H9 (cell line): Measurements from ENCODE around the gene THAP11. TPM values are rescaled to one million over a fixed set of nuclear protein-coding genes. Genes with fewer than 3 reads are reported as not detected.

Experiments used
- DNase-seq: peaks from one replicate; pipeline ENCODE4 v3.0.0-alpha.2; 2017
- H2AFZ ChIP-seq: one replicate; pipeline ENCODE4 v1.6.1; 2013; ENCODE audit warnings: mild to moderate bottlenecking, low read length, control low read depth, moderate library complexity
- H2AK5ac ChIP-seq: 2 replicates; pipeline ENCODE4 v1.6.1; 2013; ENCODE audit warnings: low read length, control low read depth, mixed read lengths; ENCODE audit not compliant: insufficient read length
- H2BK120ac ChIP-seq: one replicate; pipeline ENCODE4 v1.6.1; 2013; ENCODE audit warnings: low read depth, mild to moderate bottlenecking, low read length, control low read depth, inconsistent platforms; ENCODE audit not compliant: poor library complexity, severe bottlenecking
- H2BK12ac ChIP-seq: 2 replicates; pipeline ENCODE4 v1.6.1; 2013; ENCODE audit warnings: low read length, control low read depth, mixed read lengths, low read depth; ENCODE audit not compliant: insufficient read length
- H2BK15ac ChIP-seq: 2 replicates; pipeline ENCODE4 v1.6.1; 2013; ENCODE audit warnings: low read depth, low read length, control low read depth
- H2BK20ac ChIP-seq: one replicate; pipeline ENCODE4 v1.6.1; 2013; ENCODE audit warnings: low read depth, mild to moderate bottlenecking, low read length, control low read depth, inconsistent platforms; ENCODE audit not compliant: poor library complexity, severe bottlenecking
- H2BK5ac ChIP-seq: 2 replicates; pipeline ENCODE4 v1.6.1; 2013; ENCODE audit warnings: low read length, control low read depth, mixed read lengths; ENCODE audit not compliant: insufficient read length
- H3K14ac ChIP-seq: 2 replicates; pipeline ENCODE4 v1.6.1; 2013; ENCODE audit warnings: low read length, control low read depth; ENCODE audit not compliant: insufficient read depth
- H3K18ac ChIP-seq: 2 replicates; pipeline ENCODE4 v1.6.1; 2013; ENCODE audit warnings: low read depth, mild to moderate bottlenecking, mixed read lengths, low read length, control low read depth; ENCODE audit not compliant: insufficient read length
- H3K23ac ChIP-seq: 2 replicates; pipeline ENCODE4 v1.6.1; 2013; ENCODE audit warnings: low read length, control low read depth, mixed read lengths, low read depth; ENCODE audit not compliant: insufficient read length
- H3K23me2 ChIP-seq: 2 replicates; pipeline ENCODE4 v1.6.1; 2013; ENCODE audit warnings: low read depth, mild to moderate bottlenecking, mixed read lengths, low read length, control low read depth; ENCODE audit not compliant: insufficient read length, poor library complexity, severe bottlenecking
- H3K27ac ChIP-seq: 2 replicates; pipeline ENCODE4 v1.5.1; 2013; ENCODE audit warnings: low read length, control low read depth, mixed read lengths, low read depth; ENCODE audit not compliant: insufficient read length
- H3K27me3 ChIP-seq: 2 replicates; pipeline ENCODE4 v1.6.1; 2013; ENCODE audit warnings: low read length, control low read depth, inconsistent platforms; ENCODE audit not compliant: insufficient read depth
- H3K4ac ChIP-seq: 2 replicates; pipeline ENCODE4 v1.6.1; 2013; ENCODE audit warnings: low read depth, mild to moderate bottlenecking, control low read depth, inconsistent platforms, low read length, moderate library complexity
- H3K4me1 ChIP-seq: 2 replicates; pipeline ENCODE4 v1.6.1; 2013; ENCODE audit warnings: low read length, control low read depth, inconsistent platforms; ENCODE audit not compliant: insufficient read depth
- H3K4me2 ChIP-seq: 2 replicates; pipeline ENCODE4 v1.6.1; 2013; ENCODE audit warnings: low read length, control low read depth, mixed read lengths; ENCODE audit not compliant: insufficient read length, insufficient read depth
- H3K56ac ChIP-seq: 2 replicates; pipeline ENCODE4 v1.6.1; 2013; ENCODE audit warnings: low read depth, mild to moderate bottlenecking, mixed read lengths, low read length, control low read depth; ENCODE audit not compliant: insufficient read length
- H3K79me1 ChIP-seq: 2 replicates; pipeline ENCODE4 v1.6.1; 2013; ENCODE audit warnings: low read depth, mild to moderate bottlenecking, moderate library complexity, low read length, control low read depth, inconsistent platforms; ENCODE audit not compliant: insufficient read depth, poor library complexity, severe bottlenecking
- H3K79me2 ChIP-seq: 2 replicates; pipeline ENCODE4 v1.6.1; 2013; ENCODE audit warnings: low read length, control low read depth, inconsistent platforms; ENCODE audit not compliant: insufficient read depth
- H3K9ac ChIP-seq: 2 replicates; pipeline ENCODE4 v1.6.1; 2013; ENCODE audit warnings: low read length, control low read depth, mixed read lengths; ENCODE audit not compliant: insufficient read length; ENCODE audit errors: extremely low read depth
- H3K9me3 ChIP-seq: one replicate; pipeline ENCODE4 v1.6.1; 2013; ENCODE audit warnings: low read depth, low read length, inconsistent platforms; ENCODE audit not compliant: control insufficient read depth
- H3T11ph ChIP-seq: one replicate; pipeline ENCODE4 v1.6.1; 2013; ENCODE audit warnings: mild to moderate bottlenecking, low read length, control low read depth, inconsistent platforms
- H4K20me1 ChIP-seq: one replicate; pipeline ENCODE4 v1.6.1; 2013; ENCODE audit not compliant: control insufficient read depth, insufficient read length, insufficient read depth
- H4K5ac ChIP-seq: 2 replicates; pipeline ENCODE4 v1.6.1; 2013; ENCODE audit warnings: low read depth, mild to moderate bottlenecking, mixed read lengths, low read length, control low read depth; ENCODE audit not compliant: insufficient read length
- H4K8ac ChIP-seq: replicated peaks from 2 replicates; pipeline ENCODE4 v1.6.1; 2013; ENCODE audit warnings: low read length, control low read depth, mixed read lengths, low read depth; ENCODE audit not compliant: insufficient read length
- H4K91ac ChIP-seq: 2 replicates; pipeline ENCODE4 v1.6.1; 2013; ENCODE audit warnings: low read depth, mild to moderate bottlenecking, moderate library complexity, mixed read lengths, low read length, control low read depth; ENCODE audit not compliant: insufficient read length
- H3K27ac Mint-ChIP-seq, 3 experiments: 2 replicates in 2 of 3; 3 replicates in 1 of 3; pipeline ENCODE4 v1.8.0; 2020 to 2021; ENCODE audit warnings: mixed read lengths in 3 of 3, mild to moderate bottlenecking in 1 of 3, moderate library complexity in 1 of 3
- H3K27me3 Mint-ChIP-seq: 2 replicates; pipeline ENCODE4 v1.8.0; 2021; ENCODE audit warnings: low read depth, mild to moderate bottlenecking, moderate library complexity, mixed read lengths
- H3K36me3 Mint-ChIP-seq, 3 experiments: 2 replicates in 2 of 3; 3 replicates in 1 of 3; pipeline ENCODE4 v1.8.0; 2020 to 2021; ENCODE audit warnings: low read depth in 3 of 3, mixed read lengths in 3 of 3; ENCODE audit not compliant: insufficient read depth in 1 of 3
- H3K4me1 Mint-ChIP-seq, 2 experiments: 2 replicates each; pipeline ENCODE4 v1.8.0; 2020; ENCODE audit warnings: mixed read lengths in 2 of 2
- H3K4me3 Mint-ChIP-seq, 2 experiments: 2 replicates in 1 of 2; 3 replicates in 1 of 2; pipeline ENCODE4 v1.8.0; 2020 to 2021; ENCODE audit warnings: mild to moderate bottlenecking in 2 of 2, mixed read lengths in 2 of 2, moderate library complexity in 1 of 2
- H3K9me3 Mint-ChIP-seq, 2 experiments: 2 replicates in 1 of 2; 3 replicates in 1 of 2; pipeline ENCODE4 v1.8.0; 2020; ENCODE audit warnings: mild to moderate bottlenecking in 2 of 2, mixed read lengths in 2 of 2, moderate library complexity in 1 of 2
- CTCF ChIP-seq: fragments of 200-600 bp; sonication (generic); conservative IDR thresholded peaks from 3 replicates; pipeline ENCODE4 v1.8.0; 2021; ENCODE audit warnings: antibody characterized with exemption, mild to moderate bottlenecking
- WGBS: extraction: QIAGEN DNeasy Blood & Tissue Kit; methylation state at CpG from one replicate; pipeline ENCODE4 v1.1.7; 2013; ENCODE audit warnings: missing lambda C conversion rate, low lambda C conversion rate, mixed read lengths; ENCODE audit not compliant: insufficient read length; ENCODE audit errors: extremely low coverage; 5-methylcytosine and 5-hydroxymethylcytosine counted together
- total RNA-seq: library from RNA; stranded (reverse); gene quantifications from 2 replicates; pipeline ENCODE4 v1.2.1, GENCODE V29; 2021

Gene THAP11
- total RNA-seq, 1 experiment from 2014 or later = 48.9 TPM

GRCh38 chr16:67872131-67872630 is 30.1 kb downstream of the THAP11 start:
- Histone ChIP-seq H3K4ac (no peak overlapping the region), H3K23me2 (peaks cover 13% of the 10 kb centered on the region), H3K4me1 (no peaks in the 10 kb centered on the region; the same call in 1 of the 2 replicates), H2BK20ac (no peak overlapping the region), H2BK120ac (no peak overlapping the region), H3K27ac (no peak overlapping the region), H3K79me1 (no peaks in the 10 kb centered on the region), H3K9me3 (no peaks in the 10 kb centered on the region), H2BK5ac (no peak overlapping the region), H4K8ac (no peak overlapping the region), H4K91ac (no peak overlapping the region), H3K4me2 (peak overlapping the region; percentile 79), H3K27me3 (no peaks in the 10 kb centered on the region), H4K20me1 (no peaks in the 10 kb centered on the region), H2BK15ac (no peak overlapping the region), H3K23ac (no peak overlapping the region), H3K18ac (no peak overlapping the region), H3K56ac (no peak overlapping the region), H3K9ac (no peak overlapping the region), H2AFZ (no peak overlapping the region), H3K14ac (no peak overlapping the region), H4K5ac (no peak overlapping the region), H3K79me2 (peaks cover 2% of the 10 kb centered on the region; the same call in 1 of the 2 replicates), H2AK5ac (no peak overlapping the region), H3T11ph (no peak overlapping the region), H2BK12ac (no peak overlapping the region)
- Mint-ChIP-seq H3K36me3 (peaks cover 13 to 63% (median 45%) of the 10 kb centered on the region in 3 experiments; a peak in 6 of 7 replicates), H3K4me1 (peaks cover 11 to 13% of the 10 kb centered on the region in 2 experiments), H3K9me3 (no peaks in the 10 kb centered on the region), H3K27ac (peak overlapping the region in 2 of 3 experiments; percentile 61 to 89; a peak in 2 of 7 replicates), H3K4me3 (peak overlapping the region; percentile 91 to 96; a peak in 4 of 5 replicates), H3K27me3 (no peaks in the 10 kb centered on the region)
- TF ChIP-seq CTCF = no peak
- no peak for DNase-seq
- WGBS = no CpG with 5 or more reads among the region's 2 CpGs
